Measurements from ENCODE around the gene LIM2. TPM values are rescaled to one million over a fixed set of nuclear protein-coding genes. Genes with fewer than 3 reads are reported as not detected.
"Not testable (repeated sequence)": the region's sequence is repeated elsewhere in the genome, so short reads cannot be mapped to it uniquely, and the experiment has no call there.

The LIM2 gene
- total and polyA plus RNA-seq, 10 donors = not detected

DNA sequence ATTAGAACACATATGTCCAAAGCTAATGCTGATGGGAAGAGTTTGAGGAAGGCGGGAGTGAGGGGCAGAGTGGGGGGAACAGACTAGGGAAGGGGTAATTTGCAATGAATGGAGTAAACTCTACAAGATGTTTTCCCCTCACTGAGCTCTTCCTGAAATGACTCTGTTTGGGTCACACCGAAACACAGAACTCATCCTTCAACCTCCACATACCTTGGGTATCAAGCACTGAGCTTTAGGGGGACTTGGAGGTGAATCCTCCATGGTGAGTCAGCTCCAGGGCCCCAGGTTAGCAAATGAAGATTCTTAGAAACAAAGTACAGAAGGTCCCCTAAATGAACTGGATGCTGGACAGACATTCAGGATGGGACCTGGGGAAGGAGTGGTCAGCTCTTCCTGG lies 30.9 kb upstream of the LIM2 start:
- peak overlapping the region in 4 of 8 donors; percentile 10 to 95 (median 88) for H3K27ac ChIP-seq
- peaks cover 3 to 78% (median 39%) of the 10 kb centered on the region in 6 donors for H3K4me1 ChIP-seq
- no peak for DNase-seq
- TF ChIP-seq POLR2AphosphoS5 (IDR thresholded peaks at IDR 0.05) = no peak
- no peak for TF ChIP-seq POLR2A (IDR thresholded peaks at IDR 0.05)
- TF ChIP-seq, protein P1, sequence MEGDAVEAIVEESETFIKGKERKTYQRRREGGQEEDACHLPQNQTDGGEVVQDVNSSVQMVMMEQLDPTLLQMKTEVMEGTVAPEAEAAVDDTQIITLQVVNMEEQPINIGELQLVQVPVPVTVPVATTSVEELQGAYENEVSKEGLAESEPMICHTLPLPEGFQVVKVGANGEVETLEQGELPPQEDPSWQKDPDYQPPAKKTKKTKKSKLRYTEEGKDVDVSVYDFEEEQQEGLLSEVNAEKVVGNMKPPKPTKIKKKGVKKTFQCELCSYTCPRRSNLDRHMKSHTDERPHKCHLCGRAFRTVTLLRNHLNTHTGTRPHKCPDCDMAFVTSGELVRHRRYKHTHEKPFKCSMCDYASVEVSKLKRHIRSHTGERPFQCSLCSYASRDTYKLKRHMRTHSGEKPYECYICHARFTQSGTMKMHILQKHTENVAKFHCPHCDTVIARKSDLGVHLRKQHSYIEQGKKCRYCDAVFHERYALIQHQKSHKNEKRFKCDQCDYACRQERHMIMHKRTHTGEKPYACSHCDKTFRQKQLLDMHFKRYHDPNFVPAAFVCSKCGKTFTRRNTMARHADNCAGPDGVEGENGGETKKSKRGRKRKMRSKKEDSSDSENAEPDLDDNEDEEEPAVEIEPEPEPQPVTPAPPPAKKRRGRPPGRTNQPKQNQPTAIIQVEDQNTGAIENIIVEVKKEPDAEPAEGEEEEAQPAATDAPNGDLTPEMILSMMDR (IDR thresholded peaks at IDR 0.05 in 8 of 11, conservative IDR thresholded peaks at IDR 0.05 in 3 of 11) = no peak
- H3K27me3 ChIP-seq (replicated peaks in 1 of 7) = peaks cover 0 to 40% (median 9%) of the 10 kb centered on the region in 7 donors
- H3K4me3 ChIP-seq = no peak overlapping the region
- intact Hi-C loops (cut with DNase I; ENCODE audit: low total_unique reads) = loop anchor here (10.0 kb wide), 1 partner anchor 236 kb away; no protein-coding TSS in a partner anchor
- no peaks in the 10 kb centered on the region for H3K9me3 ChIP-seq
- peaks cover 0 to 23% (median 0%) of the 10 kb centered on the region in 6 donors for H3K36me3 ChIP-seq
- 68 to 87% (median 82%) methylated on average over 2 of the region's 2 CpGs for WGBS, 5 donors

DNA sequence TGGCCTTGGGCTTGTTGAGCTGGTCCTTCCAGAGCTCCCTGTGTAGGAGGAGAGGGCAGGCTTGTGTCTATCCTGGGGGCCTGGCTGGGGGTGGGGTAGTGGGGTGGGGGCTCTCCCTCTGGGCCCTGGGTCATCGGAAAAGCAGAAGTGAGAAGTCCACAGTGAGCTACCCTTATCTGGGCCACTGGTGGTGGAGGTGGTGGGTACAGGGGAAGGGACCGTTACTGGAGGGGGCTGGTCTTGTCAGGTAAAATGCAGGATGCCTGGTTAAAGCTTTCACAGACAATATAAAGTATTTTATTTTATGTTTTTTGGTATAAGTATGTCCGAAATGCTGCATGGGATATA lies 30.0 kb upstream of the LIM2 start:
- TF ChIP-seq, protein P1 (IDR thresholded peaks at IDR 0.05 in 8 of 11, conservative IDR thresholded peaks at IDR 0.05 in 3 of 11) = no peak
- TF ChIP-seq POLR2A (IDR thresholded peaks at IDR 0.05) = no peak
- no peak for TF ChIP-seq POLR2AphosphoS5 (IDR thresholded peaks at IDR 0.05)
- intact Hi-C loops (cut with DNase I; ENCODE audit: low total_unique reads) = loop anchor here (10.0 kb wide), 1 partner anchor 237 kb away; no protein-coding TSS in a partner anchor
- Histone ChIP-seq H3K4me1 (peaks cover 3 to 78% (median 39%) of the 10 kb centered on the region in 6 donors), H3K36me3 (peaks cover 0 to 32% (median 0%) of the 10 kb centered on the region in 6 donors), H3K9me3 (no peaks in the 10 kb centered on the region), H3K27ac (peak overlapping the region; percentile 63 to 95 (median 83)), H3K4me3 (peak overlapping the region in 6 of 8 donors; percentile 15 to 74 (median 44)), H3K27me3 (replicated peaks in 1 of 7) (peaks cover 0 to 32% (median 9%) of the 10 kb centered on the region in 7 donors)
- no peak for DNase-seq
- WGBS, 5 donors = 32 to 56% (median 51%) methylated on average over 3 of the region's 3 CpGs

DNA sequence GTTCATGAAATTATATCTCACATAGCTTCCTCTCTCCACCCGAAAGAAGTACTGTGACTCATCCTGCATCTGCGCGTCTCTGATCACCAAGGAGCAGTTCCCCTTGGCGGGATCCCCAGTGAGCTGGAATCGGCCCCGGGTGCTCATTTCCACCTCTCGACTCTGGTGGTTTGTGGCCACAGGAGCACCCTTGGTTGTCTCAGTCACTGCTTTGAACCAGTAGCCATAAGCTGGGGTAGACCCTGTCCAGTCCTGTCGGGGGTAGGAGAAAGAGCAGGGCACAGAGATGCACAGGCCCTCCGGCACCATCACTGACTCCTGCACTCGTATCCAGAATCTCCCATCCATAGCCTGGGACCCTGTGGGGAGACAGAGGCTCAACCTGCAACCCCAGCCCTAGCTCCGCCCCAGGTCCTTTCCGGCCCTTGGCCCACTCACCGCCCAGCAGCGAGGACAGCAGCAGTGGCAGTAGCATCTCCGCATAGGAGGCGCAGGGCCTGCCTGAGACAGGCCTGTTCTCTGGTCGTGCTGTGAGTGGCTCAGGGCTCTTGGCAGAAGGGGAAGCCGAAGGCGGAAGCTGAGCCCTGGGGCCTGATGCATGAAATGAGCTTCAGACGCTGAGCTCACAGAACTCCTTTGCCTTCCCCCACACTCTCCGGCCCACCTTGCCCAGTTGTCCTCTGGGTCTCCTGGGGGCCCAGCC lies 29.5 kb upstream of the LIM2 start, which contains the start of gene SIGLEC10:
Gene SIGLEC10, minus strand, starts transcription at position 536 of the 703 bp plus-strand sequence. Its CDS starts 61 bp downstream, at position 475.
- peak within 1 kb of the TSS; percentile 63 to 95 (median 83) for H3K27ac ChIP-seq
- H3K36me3 ChIP-seq = peaks cover 0 to 38% (median 0%) of the 10 kb centered on the region in 6 donors
- DNase-seq = peak; percentile 95
- H3K27me3 ChIP-seq (replicated peaks in 1 of 7) = peaks cover 0 to 26% (median 9%) of the 10 kb centered on the region in 7 donors
- TF ChIP-seq POLR2A (IDR thresholded peaks at IDR 0.05) = peak in 1 of 3 donors; percentile 41
- peak; percentile 81 to 91 (median 87) for TF ChIP-seq POLR2AphosphoS5 (IDR thresholded peaks at IDR 0.05)
- TF ChIP-seq, protein P1 (IDR thresholded peaks at IDR 0.05 in 8 of 11, conservative IDR thresholded peaks at IDR 0.05 in 3 of 11) = peak in 1 of 11 experiments; percentile 18
- peak within 1 kb of the TSS; percentile 6 to 74 (median 40) for H3K4me3 ChIP-seq
- H3K4me1 ChIP-seq = peaks cover 3 to 78% (median 39%) of the 10 kb centered on the region in 6 donors
- WGBS, 5 donors = 7 to 30% (median 24%) methylated on average over 7 to 21 of the region's 21 CpGs
- intact Hi-C loops (cut with DNase I; ENCODE audit: low total_unique reads) = loop anchor here (10.0 kb wide), 1 partner anchor 238 kb away; no protein-coding TSS in a partner anchor
- H3K9me3 ChIP-seq = no peaks in the 10 kb centered on the region

DNA sequence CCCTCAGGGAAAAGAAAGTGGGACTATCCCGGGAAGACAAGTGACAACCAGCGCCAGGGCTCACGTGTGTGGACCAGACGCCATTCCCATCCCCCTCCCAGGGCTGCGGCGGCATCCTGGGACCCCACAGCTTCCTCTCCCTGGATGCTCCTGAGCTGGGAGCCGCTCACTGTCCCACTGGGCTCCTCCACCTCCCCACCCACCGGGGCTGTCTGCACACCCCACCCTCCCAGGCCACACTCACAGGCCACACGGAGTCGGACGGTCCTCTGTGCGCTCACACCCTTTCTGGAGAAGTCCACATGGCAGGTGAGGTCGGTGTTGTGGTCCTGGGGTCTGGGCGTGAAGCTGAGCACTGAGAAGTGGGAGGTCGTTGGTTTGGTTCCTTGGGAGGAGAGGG lies 28.6 kb upstream of the LIM2 start:
- H3K4me3 ChIP-seq = peak overlapping the region in 7 of 8 donors; percentile 15 to 74 (median 42)
- H3K27ac ChIP-seq = peak overlapping the region in 7 of 8 donors; percentile 63 to 95 (median 87)
- not testable (repeated sequence) for DNase-seq, H3K9me3 ChIP-seq
- H3K27me3 ChIP-seq (replicated peaks in 1 of 7) = peaks cover 0 to 18% (median 5%) of the 10 kb centered on the region in 7 donors
- H3K36me3 ChIP-seq = peaks cover 0 to 46% (median 0%) of the 10 kb centered on the region in 6 donors
- intact Hi-C loops (cut with DNase I; ENCODE audit: low total_unique reads) = loop anchor here (10.0 kb wide), 1 partner anchor 238 kb away; no protein-coding TSS in a partner anchor
- WGBS, 5 donors = 69 to 87% (median 79%) methylated on average over 8 to 15 of the region's 15 CpGs
- H3K4me1 ChIP-seq = peaks cover 0 to 71% (median 33%) of the 10 kb centered on the region in 6 donors
